GM12878 (cell line): Measurements from ENCODE around the gene MEAF6. TPM values are rescaled to one million over a fixed set of nuclear protein-coding genes. Genes with fewer than 3 reads are reported as not detected.

Source experiments
- ATF7 ChIP-seq: fragments of 450-650 bp; IDR thresholded peaks from 2 replicates; pipeline ENCODE4 v1.6.1; 2016; ENCODE audit warnings: low read depth, mild to moderate bottlenecking
- EED ChIP-seq: sonication (generic); IDR thresholded peaks from 2 replicates; pipeline ENCODE4 v1.6.1; 2016; ENCODE audit warnings: antibody characterized with exemption, low read depth
- GATAD2B ChIP-seq: fragments of 450-650 bp; conservative IDR thresholded peaks from 2 replicates; pipeline ENCODE4 v1.6.1; 2017; ENCODE audit warnings: low read depth, mild to moderate bottlenecking, moderate library complexity
- IKZF2 ChIP-seq, 2 experiments: fragments of 450-650 bp; IDR thresholded peaks; 2 replicates each; pipeline ENCODE4 v1.6.1; 2017; ENCODE audit warnings: mild to moderate bottlenecking in 2 of 2, moderate library complexity in 2 of 2
- NFXL1 ChIP-seq: fragments of 450-650 bp; IDR thresholded peaks from 2 replicates; pipeline ENCODE4 v1.6.1; 2017; ENCODE audit warnings: antibody characterized with exemption, mild to moderate bottlenecking, borderline replicate concordance
- NFYB ChIP-seq: IDR thresholded peaks from 2 replicates; pipeline ENCODE4 v1.6.1; 2011; ENCODE audit warnings: low read depth, mild to moderate bottlenecking, low read length, improper control_type of control experiment, moderate library complexity; ENCODE audit not compliant: insufficient read depth
- POLR2A ChIP-seq: IDR thresholded peaks from 2 replicates; pipeline ENCODE4 v1.6.1; 2011; ENCODE audit warnings: low read depth, mild to moderate bottlenecking, low read length
- POU2F2 ChIP-seq: IDR thresholded peaks from 3 replicates; pipeline ENCODE4 v1.6.1; 2011; ENCODE audit warnings: low read depth, mild to moderate bottlenecking, low read length, borderline replicate concordance
- SMAD1 ChIP-seq: fragments of 450-650 bp; IDR thresholded peaks from 2 replicates; pipeline ENCODE4 v1.6.1; 2018; ENCODE audit warnings: mild to moderate bottlenecking, low read depth; ENCODE audit not compliant: partially characterized antibody
- SMARCA5 ChIP-seq: fragments of 450-650 bp; IDR thresholded peaks from 2 replicates; pipeline ENCODE4 v1.6.1; 2017; ENCODE audit warnings: mild to moderate bottlenecking
- SREBF1 ChIP-seq: IDR thresholded peaks from 2 replicates; pipeline ENCODE4 v1.6.1; 2012; ENCODE audit warnings: mild to moderate bottlenecking, low read length
- STAT1 ChIP-seq: fragments of 450-650 bp; conservative IDR thresholded peaks from 2 replicates; pipeline ENCODE4 v1.6.1; 2014; ENCODE audit warnings: antibody characterized with exemption, mild to moderate bottlenecking
- TBL1XR1 ChIP-seq: IDR thresholded peaks from 2 replicates; pipeline ENCODE4 v1.6.1; 2012; ENCODE audit warnings: low read depth, low read length, improper control_type of control experiment
- TCF12 ChIP-seq: IDR thresholded peaks from 2 replicates; pipeline ENCODE4 v1.6.1; 2011; ENCODE audit warnings: low read depth, mild to moderate bottlenecking, low read length
- YY1 ChIP-seq: IDR thresholded peaks from 2 replicates; pipeline ENCODE4 v1.6.1; 2011; ENCODE audit warnings: low read depth, mild to moderate bottlenecking, low read length
- polyA plus RNA-seq, 11 experiments: library from polyadenylated mRNA; depleted of rRNA in 4 of 11; unstranded in 6 of 11; stranded (reverse) in 5 of 11; fragments of >200 nt; fragmentation: Nextera tagmentation in 4 of 11; fragmentation: Illumina TruSeq in 1 of 11; extraction: Ambion mirVana in 4 of 11; extraction: Trizol in 1 of 11; gene quantifications; 1 replicate in 1 of 11; 2 replicates in 10 of 11; pipeline versions ENCODE4 v1.2.1 to v1.2.3, GENCODE V29; 2011 to 2016; ENCODE audit warnings: inconsistent platforms in 2 of 11, missing spikeins in 2 of 11, low read depth in 1 of 11
- total RNA-seq, 4 experiments: library from RNA; depleted of rRNA in 3 of 4; stranded (reverse); fragments of >200 nt in 3 of 4; fragmentation: Illumina TruSeq in 1 of 4; extraction: Trizol in 1 of 4; gene quantifications; 2 replicates each; pipeline versions ENCODE4 v1.2.1 to v1.2.3, GENCODE V29; 2013 to 2021
- TF ChIP-seq, protein P1 (sequence below): IDR thresholded peaks from 2 replicates; pipeline ENCODE4 v1.6.1; 2012; ENCODE audit warnings: low read length, inconsistent platforms

MEAF6 gene
- total and polyA plus RNA-seq, 10 of the 15 experiments (the other 5 are each of a cell fraction or from before 2014, with no cell fraction given): 30.8 to 75.0 (median 58.1) TPM

DNA sequence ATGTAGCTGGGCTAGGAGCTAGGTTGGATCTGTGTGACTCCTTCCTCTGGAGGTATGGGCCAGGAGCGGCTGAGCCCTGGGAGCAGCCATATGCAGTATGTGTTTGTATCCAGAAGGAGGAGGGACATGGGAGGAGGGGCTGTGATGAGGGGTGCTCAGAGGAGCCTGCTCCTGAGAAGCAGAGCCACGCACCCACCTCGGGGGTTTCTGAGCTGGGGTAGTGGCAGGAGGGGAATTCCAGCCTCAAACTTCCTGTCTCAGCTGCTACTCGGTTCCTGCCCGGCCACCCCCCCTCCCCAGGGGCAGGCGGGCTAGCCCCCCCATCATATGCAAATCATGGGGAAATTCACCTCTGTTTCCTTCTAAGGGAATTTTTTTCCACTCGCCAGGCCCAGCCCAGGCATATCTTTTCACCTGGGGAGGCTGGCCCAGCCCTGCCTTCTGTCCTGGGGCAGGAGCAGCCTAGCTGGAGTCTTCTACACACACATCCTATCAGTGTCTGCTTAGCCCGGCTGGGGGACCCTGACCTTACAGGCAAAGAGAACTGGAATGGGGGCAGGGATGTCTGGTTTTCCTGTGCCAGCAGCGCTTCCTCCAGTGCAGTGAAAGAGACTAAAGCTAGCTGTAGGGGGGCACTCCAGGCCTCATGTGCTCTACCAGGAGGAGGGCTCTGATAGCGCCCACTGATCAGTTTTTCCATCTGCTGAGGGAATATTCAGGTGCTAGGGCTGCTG is 37.2 kb downstream of the MEAF6 start (continued):
- TF ChIP-seq SMAD1 (no peak), TCF12 (peak; percentile 79), STAT1 (peak; percentile 60; the same call in 1 of the 2 replicates), SREBF1 (no peak), YY1 (peak; percentile 79), NFXL1 (peak; percentile 99), POLR2A (peak; percentile 69), POU2F2 (peak; percentile 100), NFYB (no peak), EED (peak; percentile 88), IKZF2 (IDR thresholded peaks at IDR 0.05) (peak; percentile 89 to 93), GATAD2B (peak; percentile 57), SMARCA5 (no peak), TBL1XR1 (peak; percentile 64; the same call in 1 of the 2 replicates), ATF7 (peak; percentile 32; the same call in 1 of the 2 replicates)
- TF ChIP-seq, protein P1, sequence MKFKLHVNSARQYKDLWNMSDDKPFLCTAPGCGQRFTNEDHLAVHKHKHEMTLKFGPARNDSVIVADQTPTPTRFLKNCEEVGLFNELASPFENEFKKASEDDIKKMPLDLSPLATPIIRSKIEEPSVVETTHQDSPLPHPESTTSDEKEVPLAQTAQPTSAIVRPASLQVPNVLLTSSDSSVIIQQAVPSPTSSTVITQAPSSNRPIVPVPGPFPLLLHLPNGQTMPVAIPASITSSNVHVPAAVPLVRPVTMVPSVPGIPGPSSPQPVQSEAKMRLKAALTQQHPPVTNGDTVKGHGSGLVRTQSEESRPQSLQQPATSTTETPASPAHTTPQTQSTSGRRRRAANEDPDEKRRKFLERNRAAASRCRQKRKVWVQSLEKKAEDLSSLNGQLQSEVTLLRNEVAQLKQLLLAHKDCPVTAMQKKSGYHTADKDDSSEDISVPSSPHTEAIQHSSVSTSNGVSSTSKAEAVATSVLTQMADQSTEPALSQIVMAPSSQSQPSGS: no peak
